OCI-LY7 (cell line): ENCODE measurements around the gene PWP2. TPM values are rescaled to one million over a fixed set of nuclear protein-coding genes. Genes with fewer than 3 reads are reported as not detected.

Experiments
- BruUV-seq: library from RNA; stranded (reverse); fragments of 400-500 nt; replicated peaks from 2 replicates; lab custom pipeline; 2021; lab: Mats Ljungman, UMichigan
- CTCF ChIA-PET: fragments of 300-600 bp; sonication (Branson Sonifier 250); formaldehyde crosslinking; loops from one replicate; lab custom pipeline; 2022; ENCODE audit warnings: antibody characterized with exemption; ENCODE audit not compliant: unreplicated experiment; lab: Charles Lee
- POLR2A ChIA-PET: fragments of 300-600 bp; sonication (Branson Sonifier 250); formaldehyde crosslinking; loops from one replicate; lab custom pipeline; 2022; ENCODE audit warnings: antibody characterized with exemption; lab: Charles Lee
- DNase-seq: peaks from one replicate; pipeline ENCODE4 v3.0.0-alpha.2; 2015; ENCODE audit warnings: low spot score
- H2AFZ ChIP-seq: fragments of 200-600 bp; sonication (generic), shearing (Covaris generic); 2 replicates; pipeline ENCODE4 v1.6.1; 2014; ENCODE audit warnings: mild to moderate bottlenecking, antibody characterized with exemption, low read length, moderate library complexity
- H3K27ac ChIP-seq: fragments of 200-600 bp; sonication (generic); 2 replicates; pipeline ENCODE4 v1.5.1; 2014; ENCODE audit warnings: mixed run types, low read depth, mild to moderate bottlenecking, moderate library complexity, low read length, inconsistent platforms; ENCODE audit not compliant: poor library complexity, severe bottlenecking
- H3K36me3 ChIP-seq: fragments of 200-600 bp; sonication (generic); 2 replicates; pipeline ENCODE4 v1.6.1; 2014; ENCODE audit warnings: mild to moderate bottlenecking, antibody characterized with exemption, low read length, moderate library complexity, mixed read lengths; ENCODE audit not compliant: insufficient read depth
- H3K4me1 ChIP-seq: fragments of 200-600 bp; sonication (generic); 2 replicates; pipeline ENCODE4 v1.5.1; 2014; ENCODE audit warnings: mild to moderate bottlenecking, low read length; ENCODE audit not compliant: insufficient read depth, poor library complexity, severe bottlenecking
- H3K4me2 ChIP-seq: fragments of 200-600 bp; sonication (generic); 2 replicates; pipeline ENCODE4 v1.6.1; 2014; ENCODE audit warnings: mild to moderate bottlenecking, low read length
- H3K4me3 ChIP-seq: fragments of 200-600 bp; sonication (generic); 2 replicates; pipeline ENCODE4 v1.5.1; 2014; ENCODE audit warnings: mild to moderate bottlenecking, low read depth, low read length; ENCODE audit not compliant: poor library complexity, severe bottlenecking
- H3K79me2 ChIP-seq: fragments of 200-600 bp; sonication (generic); 2 replicates; pipeline ENCODE4 v1.6.1; 2016; ENCODE audit warnings: low read depth, mild to moderate bottlenecking, low read length, moderate library complexity, mixed read lengths; ENCODE audit not compliant: insufficient read depth
- H3K9me2 ChIP-seq: fragments of 200-600 bp; sonication (generic); 2 replicates; pipeline ENCODE4 v1.6.1; 2016; ENCODE audit warnings: mild to moderate bottlenecking, low read length, mixed read lengths; ENCODE audit not compliant: insufficient read depth
- H3K9me3 ChIP-seq: fragments of 200-600 bp; sonication (generic); 2 replicates; pipeline ENCODE4 v1.6.1; 2014; ENCODE audit warnings: mild to moderate bottlenecking, mixed run types, low read length, mixed read lengths
- H4K20me1 ChIP-seq: fragments of 200-600 bp; sonication (generic); 2 replicates; pipeline ENCODE4 v1.6.1; 2014; ENCODE audit warnings: mild to moderate bottlenecking, antibody characterized with exemption, low read length, moderate library complexity, mixed read lengths; ENCODE audit not compliant: insufficient read depth
- CTCF ChIP-seq: fragments of 200-600 bp; sonication (generic); conservative IDR thresholded peaks from 2 replicates; pipeline ENCODE4 v1.5.1; 2014; ENCODE audit warnings: mild to moderate bottlenecking, antibody characterized with exemption, low read length, moderate library complexity, mixed read lengths
- EZH2phosphoT487 ChIP-seq: fragments of 200-600 bp; sonication (generic); IDR thresholded peaks from 2 replicates; pipeline ENCODE4 v1.6.1; 2018; ENCODE audit warnings: low read depth, borderline replicate concordance, mild to moderate bottlenecking, mixed run types, antibody characterized with exemption, low read length, moderate library complexity, mixed read lengths
- intact Hi-C: fragments of 100-400 bp; cut with micrococcal nuclease; formaldehyde crosslinking; loops from one replicate; pipeline ENCODE4 v1.10.0; 2022; ENCODE audit not compliant: unreplicated experiment
- total RNA-seq, 2 experiments: library from RNA; depleted of rRNA in 1 of 2; stranded (reverse); fragments of >200 nt in 1 of 2; shearing (Covaris generic) in 1 of 2; gene quantifications; 2 replicates each; pipeline ENCODE4 v1.2.3, GENCODE V29; 2014 to 2022

The PWP2 gene
- total RNA-seq, 2 experiments from 2014 or later = 8.2 to 11.5 TPM

- no peak overlapping the region for H2AFZ ChIP-seq
- peaks cover 26% of the 10 kb centered on the region for H3K4me1 ChIP-seq
- BruUV-seq = no TSS peak
- H3K36me3 ChIP-seq = peaks cover 81% of the 10 kb centered on the region
- TF ChIP-seq EZH2phosphoT487 (no peak), CTCF (no peak)
- H3K9me3 ChIP-seq = no peaks in the 10 kb centered on the region
- no peaks in the 10 kb centered on the region for H3K9me2 ChIP-seq
- H3K27ac ChIP-seq = no peak overlapping the region
- POLR2A ChIA-PET = no interaction called here
- CTCF ChIA-PET = no interaction called here
- DNase-seq = no peak
- intact Hi-C loops = no loop called here
- no peak overlapping the region for H3K4me3 ChIP-seq
- H3K4me2 ChIP-seq = no peak overlapping the region
- H4K20me1 ChIP-seq = no peaks in the 10 kb centered on the region
- H3K79me2 ChIP-seq = no peaks in the 10 kb centered on the region
Observed at GRCh38 chr21:44088401-44088780, 18.8 kb upstream of the PWP2 start.

GRCh38 chr21:44089001-44089911 lies 17.9 kb upstream of the PWP2 start:
- DNase-seq = peak; percentile 70
- H3K4me1 ChIP-seq = peaks cover 26% of the 10 kb centered on the region
- ChIA-PET POLR2A (no interaction called here), CTCF (no interaction called here)
- H3K4me2 ChIP-seq = peak overlapping the region; percentile 30; the same call in 1 of the 2 replicates
- intact Hi-C loops = no loop called here
- H3K9me3 ChIP-seq = no peaks in the 10 kb centered on the region
- H3K4me3 ChIP-seq = no peak overlapping the region
- TF ChIP-seq CTCF = no peak
- no peak for TF ChIP-seq EZH2phosphoT487
- H2AFZ ChIP-seq = no peak overlapping the region
- H3K9me2 ChIP-seq = no peaks in the 10 kb centered on the region
- H3K27ac ChIP-seq = peak overlapping the region; percentile 77
- H4K20me1 ChIP-seq = no peaks in the 10 kb centered on the region
- no peaks in the 10 kb centered on the region for H3K79me2 ChIP-seq
- peaks cover 81% of the 10 kb centered on the region for H3K36me3 ChIP-seq
- BruUV-seq = no TSS peak

- no peak overlapping the region for H3K4me3 ChIP-seq
- TF ChIP-seq EZH2phosphoT487 (no peak), CTCF (no peak)
- H3K4me1 ChIP-seq = peaks cover 26% of the 10 kb centered on the region
- DNase-seq = peak; percentile 90
- no peaks in the 10 kb centered on the region for H4K20me1 ChIP-seq
- ChIA-PET CTCF (no interaction called here), POLR2A (no interaction called here)
- no peaks in the 10 kb centered on the region for H3K9me3 ChIP-seq
- peaks cover 75% of the 10 kb centered on the region for H3K36me3 ChIP-seq
- H3K9me2 ChIP-seq = no peaks in the 10 kb centered on the region
- H3K4me2 ChIP-seq = peak overlapping the region; percentile 30
- H2AFZ ChIP-seq = no peak overlapping the region
- intact Hi-C loops = no loop called here
- no peaks in the 10 kb centered on the region for H3K79me2 ChIP-seq
- H3K27ac ChIP-seq = peak overlapping the region; percentile 77
- no TSS peak for BruUV-seq
Observed at GRCh38 chr21:44090325-44090724, 16.9 kb upstream of the PWP2 start.
